IMR-90 (cell line): ENCODE data around the gene SYPL2. TPM values are rescaled to one million over a fixed set of nuclear protein-coding genes. Genes with fewer than 3 reads are reported as not detected.

Experiments used
- ATAC-seq: fragments of 200-7000 bp; cut with Tn5 transposase; 2 replicates; pipeline ENCODE4 v1.9.1; 2020; ENCODE audit warnings: low read depth, mild to moderate bottlenecking, moderate library complexity
- BruUV-seq: library from RNA; stranded (reverse); fragments of 400-500 nt; replicated peaks from 2 replicates; lab custom pipeline; 2021; lab: Mats Ljungman, UMichigan
- CTCF ChIA-PET: fragments of 300-600 bp; formaldehyde crosslinking; extraction: SDS; loops from one replicate; lab custom pipeline; 2021; ENCODE audit warnings: antibody characterized with exemption; lab: Yijun Ruan, JAX
- POLR2A ChIA-PET: fragments of 300-600 bp; sonication (Branson Sonifier 250); formaldehyde crosslinking; loops from one replicate; lab custom pipeline; 2022; ENCODE audit warnings: antibody characterized with exemption; ENCODE audit not compliant: unreplicated experiment; lab: Charles Lee
- DNase-seq: peaks from one replicate; pipeline ENCODE4 v3.0.0; 2013
- H2AFZ ChIP-seq: replicated peaks from 2 replicates; pipeline ENCODE3; 2013; ENCODE audit warnings: low read length, mild to moderate bottlenecking; ENCODE audit not compliant: poor library complexity
- H2AK5ac ChIP-seq: 2 replicates; pipeline ENCODE4 v1.6.1; 2013; ENCODE audit warnings: low read depth, low read length, inconsistent platforms
- H2AK9ac ChIP-seq: replicated peaks from 2 replicates; pipeline ENCODE3; 2013; ENCODE audit warnings: mild to moderate bottlenecking, low read depth, low read length, moderate library complexity; ENCODE audit not compliant: poor library complexity
- H2BK120ac ChIP-seq: 2 replicates; pipeline ENCODE4 v1.6.1; 2013; ENCODE audit warnings: low read depth, low read length, inconsistent platforms
- H2BK15ac ChIP-seq: 3 replicates; pipeline ENCODE4 v1.6.1; 2013; ENCODE audit warnings: low read depth, low read length, inconsistent platforms
- H2BK20ac ChIP-seq: 2 replicates; pipeline ENCODE4 v1.6.1; 2013; ENCODE audit warnings: low read depth, mild to moderate bottlenecking, inconsistent platforms, low read length, moderate library complexity
- H2BK5ac ChIP-seq: 2 replicates; pipeline ENCODE4 v1.6.1; 2013; ENCODE audit warnings: mild to moderate bottlenecking, low read depth, low read length, inconsistent platforms; ENCODE audit not compliant: poor library complexity, severe bottlenecking
- H3K14ac ChIP-seq: replicated peaks from 2 replicates; pipeline ENCODE4 v1.6.1; 2013; ENCODE audit warnings: low read depth, low read length, inconsistent platforms
- H3K18ac ChIP-seq: 2 replicates; pipeline ENCODE4 v1.6.1; 2013; ENCODE audit warnings: low read depth, low read length, control low read depth
- H3K23ac ChIP-seq: 2 replicates; pipeline ENCODE4 v1.6.1; 2013; ENCODE audit warnings: low read depth, low read length, inconsistent platforms
- H3K27ac ChIP-seq: 2 replicates; pipeline ENCODE4 v1.5.1; 2013; ENCODE audit warnings: mild to moderate bottlenecking, control low read depth, low read length; ENCODE audit not compliant: insufficient read depth
- H3K27me3 ChIP-seq: 2 replicates; pipeline ENCODE4 v1.6.1; 2013; ENCODE audit warnings: low read length; ENCODE audit not compliant: control insufficient read depth, insufficient read depth
- H3K36me3 ChIP-seq: 2 replicates; pipeline ENCODE4 v1.6.1; 2013; ENCODE audit warnings: low read length, mixed read lengths; ENCODE audit not compliant: control insufficient read depth, insufficient read depth
- H3K4ac ChIP-seq: 2 replicates; pipeline ENCODE4 v1.6.1; 2013; ENCODE audit warnings: low read depth, low read length, inconsistent platforms
- H3K4me1 ChIP-seq: 2 replicates; pipeline ENCODE4 v1.6.1; 2013; ENCODE audit warnings: low read length, mixed read lengths; ENCODE audit not compliant: control insufficient read depth, insufficient read depth
- H3K4me2 ChIP-seq: 2 replicates; pipeline ENCODE4 v1.6.1; 2013; ENCODE audit warnings: low read depth, mild to moderate bottlenecking, control low read depth, low read length, moderate library complexity
- H3K4me3 ChIP-seq: 2 replicates; pipeline ENCODE4 v1.5.1; 2013; ENCODE audit warnings: low read depth, mild to moderate bottlenecking, control low read depth, low read length, moderate library complexity; ENCODE audit not compliant: insufficient read depth
- H3K56ac ChIP-seq: 2 replicates; pipeline ENCODE4 v1.6.1; 2013; ENCODE audit warnings: low read length, inconsistent platforms; ENCODE audit not compliant: insufficient read depth; ENCODE audit errors: extremely low read depth
- H3K79me1 ChIP-seq, 2 experiments: 2 replicates each; pipeline ENCODE4 v1.6.1; 2013; ENCODE audit warnings: low read length in 2 of 2, inconsistent platforms in 1 of 2, low read depth in 1 of 2
- H3K9ac ChIP-seq: 2 replicates; pipeline ENCODE4 v1.6.1; 2013; ENCODE audit warnings: low read depth, low read length, control low read depth
- H3K9me1 ChIP-seq: 2 replicates; pipeline ENCODE4 v1.6.1; 2013; ENCODE audit warnings: low read length, inconsistent platforms; ENCODE audit not compliant: insufficient read depth
- H3K9me3 ChIP-seq: 2 replicates; pipeline ENCODE4 v1.6.1; 2013; ENCODE audit warnings: low read length; ENCODE audit not compliant: control insufficient read depth, insufficient read depth
- H4K20me1 ChIP-seq: 2 replicates; pipeline ENCODE4 v1.6.1; 2013; ENCODE audit warnings: low read length, inconsistent platforms; ENCODE audit not compliant: insufficient read depth
- H4K5ac ChIP-seq: 2 replicates; pipeline ENCODE4 v1.6.1; 2013; ENCODE audit warnings: mild to moderate bottlenecking, low read depth, low read length, control low read depth
- H4K8ac ChIP-seq, 2 experiments: 2 replicates each; pipeline ENCODE4 v1.6.1; 2013; ENCODE audit warnings: low read depth in 2 of 2, low read length in 2 of 2, control low read depth in 1 of 2, inconsistent platforms in 1 of 2
- H4K91ac ChIP-seq: 2 replicates; pipeline ENCODE4 v1.6.1; 2013; ENCODE audit warnings: low read depth, low read length, inconsistent platforms; ENCODE audit not compliant: insufficient read depth
- CHD1 ChIP-seq: IDR thresholded peaks from 2 replicates; pipeline ENCODE4 v1.6.1; 2012; ENCODE audit warnings: low read depth, low read length, improper control_type of control experiment
- CTCF ChIP-seq: conservative IDR thresholded peaks from 2 replicates; pipeline ENCODE4 v1.5.1; 2012; ENCODE audit warnings: mild to moderate bottlenecking, low read depth, low read length, improper control_type of control experiment
- FOS ChIP-seq: fragments of 150-350 bp; IDR thresholded peaks from 2 replicates; pipeline ENCODE4 v1.6.1; 2016; ENCODE audit warnings: low read depth, low read length
- MAZ ChIP-seq: IDR thresholded peaks from 2 replicates; pipeline ENCODE4 v1.6.1; 2012; ENCODE audit warnings: low read depth, mild to moderate bottlenecking, low read length, improper control_type of control experiment, moderate library complexity, borderline replicate concordance
- POLR2A ChIP-seq: IDR thresholded peaks from 2 replicates; pipeline ENCODE4 v1.6.1; 2012; ENCODE audit warnings: mild to moderate bottlenecking, low read depth, low read length
- RCOR1 ChIP-seq: IDR thresholded peaks from 2 replicates; pipeline ENCODE4 v1.6.1; 2012; ENCODE audit warnings: mild to moderate bottlenecking, low read length, improper control_type of control experiment; ENCODE audit not compliant: insufficient replicate concordance
- RFX5 ChIP-seq: IDR thresholded peaks from 2 replicates; pipeline ENCODE4 v1.8.0; 2012; ENCODE audit warnings: low read depth, mild to moderate bottlenecking, low read length, moderate library complexity
- USF2 ChIP-seq: fragments of 150-350 bp; IDR thresholded peaks from 2 replicates; pipeline ENCODE4 v1.6.1; 2017; ENCODE audit warnings: mild to moderate bottlenecking, antibody characterized with exemption, low read length, low read depth
- WGBS, 2 experiments: methylation state at CpG; one replicate each; pipeline versions ENCODE4 v1.1.5 to v1.1.7; 2013; ENCODE audit warnings: missing lambda C conversion rate in 2 of 2; ENCODE audit not compliant: insufficient read length in 1 of 2; ENCODE audit errors: extremely low coverage in 2 of 2; 5-methylcytosine and 5-hydroxymethylcytosine counted together
- dilution Hi-C: fragments of 300-500 bp; cut with HindIII; formaldehyde crosslinking; loops from one replicate; pipeline ENCODE4 v1.14.3; 2018; ENCODE audit warnings: low sequenced_read_pairs; ENCODE audit not compliant: unreplicated experiment
- in situ Hi-C: fragments of 300-500 bp; cut with MboI; formaldehyde crosslinking; loops from 3 replicates; pipeline ENCODE4 v1.14.3; 2019; ENCODE audit warnings: low sequenced_read_pairs, inconsistent platforms, mixed read lengths
- intact Hi-C: fragments of 100-400 bp; cut with micrococcal nuclease; formaldehyde crosslinking; loops from 2 replicates; pipeline ENCODE4 v1.10.0; 2022
- polyA plus RNA-seq, 3 experiments: library from polyadenylated mRNA; depleted of rRNA; stranded (reverse); fragments of >200 nt; gene quantifications; 2 replicates each; pipeline ENCODE4 v1.2.3, GENCODE V29; 2012; ENCODE audit warnings: low replicate concordance in 1 of 3
- total RNA-seq: library from RNA; depleted of rRNA; stranded (reverse); fragments of >200 nt; gene quantifications from 2 replicates; pipeline ENCODE4 v1.2.3, GENCODE V29; 2012

Gene SYPL2
- total and polyA plus RNA-seq, 2 of the 4 experiments (the other 2 are of a cell fraction), result under 0.01 to 0.65 TPM

GRCh38 chr1:109478806-109479205 is 12.5 kb downstream of the SYPL2 start:
- Histone ChIP-seq H3K56ac (no peak overlapping the region), H3K36me3 (no peaks in the 10 kb centered on the region), H3K18ac (no peak overlapping the region), H2BK5ac (no peak overlapping the region), H2BK15ac (no peak overlapping the region), H2BK120ac (no peak overlapping the region), H4K20me1 (no peaks in the 10 kb centered on the region), H4K8ac (no peak overlapping the region), H3K14ac (no peak overlapping the region), H3K4me2 (no peak overlapping the region), H3K4ac (no peak overlapping the region), H3K23ac (no peak overlapping the region), H3K9me3 (no peaks in the 10 kb centered on the region), H2BK20ac (no peak overlapping the region), H3K4me3 (no peak overlapping the region), H3K79me1 (no peaks in the 10 kb centered on the region), H3K27ac (no peak overlapping the region), H4K91ac (no peak overlapping the region), H4K5ac (no peak overlapping the region), H3K9me1 (no peaks in the 10 kb centered on the region), H2AK9ac (no peak overlapping the region), H3K9ac (no peak overlapping the region), H2AK5ac (no peak overlapping the region), H3K4me1 (peaks cover 3% of the 10 kb centered on the region; the same call in 1 of the 2 replicates), H3K27me3 (peaks cover 37% of the 10 kb centered on the region), H2AFZ (no peak overlapping the region)
- ATAC-seq (no peak), DNase-seq (no peak)
- WGBS, 2 experiments, result 29% methylated on average over 5 of the region's 7 CpGs; no CpG with 5 or more reads in 1 of the 2 experiments
- in situ Hi-C loops (no loop called here), dilution Hi-C loops (no loop called here), intact Hi-C loops (no loop called here)
- TF ChIP-seq RFX5 (no peak), POLR2A (no peak), CTCF (no peak), USF2 (no peak), RCOR1 (no peak), CHD1 (no peak), FOS (no peak), MAZ (no peak)
- ChIA-PET POLR2A (no interaction called here), CTCF (interaction anchor here (1.1 kb wide), 1 partner anchor 9 kb away, joined by 3 read pairs; no protein-coding TSS in a partner anchor)
- no TSS peak for BruUV-seq
